K562 (cell line): ENCODE measurements around the gene MAPK8IP1. TPM values are rescaled to one million over a fixed set of nuclear protein-coding genes. Genes with fewer than 3 reads are reported as not detected.

Experiments used
- BCLAF1 ChIP-seq, 2 experiments: fragments of 450-650 bp in 1 of 2; IDR thresholded peaks; 2 replicates each; pipeline ENCODE4 v1.6.1; 2011 to 2017; ENCODE audit warnings: low read depth in 2 of 2, antibody characterized with exemption in 1 of 2, borderline replicate concordance in 1 of 2, low read length in 1 of 2, mild to moderate bottlenecking in 1 of 2, mixed read lengths in 1 of 2; ENCODE audit not compliant: control insufficient read depth in 1 of 2
- BHLHE40 ChIP-seq: IDR thresholded peaks from 2 replicates; pipeline ENCODE4 v1.6.1; 2011; ENCODE audit warnings: low read length, improper control_type of control experiment
- BMI1 ChIP-seq: fragments of 150-350 bp; IDR thresholded peaks from 2 replicates; pipeline ENCODE4 v1.6.1; 2014; ENCODE audit warnings: low read length
- CXXC5 ChIP-seq: fragments of 250-450 bp; sonication (Bioruptor Pico); IDR thresholded peaks from 2 replicates; pipeline ENCODE4 v1.8.0; 2022; ENCODE audit warnings: inconsistent platforms, mild to moderate bottlenecking, moderate library complexity
- DACH1 ChIP-seq: fragments of 450-650 bp; IDR thresholded peaks from 2 replicates; pipeline ENCODE4 v1.6.1; 2018; ENCODE audit not compliant: partially characterized antibody
- DPF2 ChIP-seq: fragments of 450-650 bp; IDR thresholded peaks from 2 replicates; pipeline ENCODE4 v1.6.1; 2016
- FOSL1 ChIP-seq: fragments of 200-800 bp; sonication (Bioruptor generic); conservative IDR thresholded peaks from 2 replicates; pipeline ENCODE4 v1.6.1; 2016; ENCODE audit warnings: missing genetic modification characterization, missing compliant biosample characterization
- FOXJ2 ChIP-seq: fragments of 200-800 bp; sonication (Bioruptor generic); IDR thresholded peaks from 2 replicates; pipeline ENCODE4 v1.6.1; 2016; ENCODE audit warnings: missing genetic modification characterization, missing compliant biosample characterization
- GABPB1 ChIP-seq: sonication (generic); formaldehyde crosslinking; IDR thresholded peaks from 2 replicates; pipeline ENCODE4 v1.8.0; 2022; ENCODE audit warnings: mild to moderate bottlenecking, missing genetic modification reagents
- NCOR1 ChIP-seq: fragments of 450-650 bp; IDR thresholded peaks from 2 replicates; pipeline ENCODE4 v1.6.1; 2016; ENCODE audit warnings: mild to moderate bottlenecking, moderate library complexity
- NR2C2 ChIP-seq, 2 experiments: fragments of 200-800 bp in 1 of 2; sonication (Bioruptor generic) in 1 of 2; sonication (generic) in 1 of 2; formaldehyde crosslinking in 1 of 2; IDR thresholded peaks; 2 replicates each; pipeline versions ENCODE4 v1.6.1 to v1.8.0; 2016 to 2022; ENCODE audit warnings: mild to moderate bottlenecking in 1 of 2, missing compliant biosample characterization in 1 of 2, missing genetic modification characterization in 1 of 2, missing genetic modification reagents in 1 of 2
- PCBP1 ChIP-seq: fragments of 200-400 bp; formaldehyde crosslinking; IDR thresholded peaks from 2 replicates; pipeline ENCODE4 v1.6.1; 2018; ENCODE audit warnings: mild to moderate bottlenecking, low read depth, low read length; ENCODE audit not compliant: poor library complexity, severe bottlenecking
- PHB ChIP-seq: fragments of 250-450 bp; sonication (Bioruptor Pico); IDR thresholded peaks from 2 replicates; pipeline ENCODE4 v1.5.0; 2021
- PHF21A ChIP-seq: fragments of 450-650 bp; IDR thresholded peaks from 2 replicates; pipeline ENCODE4 v1.6.1; 2017; ENCODE audit warnings: low read depth, borderline replicate concordance
- REST ChIP-seq, 2 experiments: fragments of 450-650 bp; formaldehyde crosslinking in 1 of 2; IDR thresholded peaks; 2 replicates each; pipeline versions ENCODE4 v1.4.0 to v1.6.1; 2014 to 2020; ENCODE audit warnings: mild to moderate bottlenecking in 2 of 2, borderline replicate concordance in 1 of 2, low read depth in 1 of 2
- polyA plus RNA-seq, 8 experiments: library from polyadenylated mRNA; depleted of rRNA in 4 of 8; stranded (reverse) in 5 of 8; unstranded in 3 of 8; fragments of >200 nt; fragmentation: Nextera tagmentation in 2 of 8; fragmentation: Illumina TruSeq in 1 of 8; extraction: Ambion mirVana in 2 of 8; extraction: Trizol in 1 of 8; gene quantifications; 2 replicates each; pipeline versions ENCODE4 v1.2.1 to v1.2.3, GENCODE V29; 2011 to 2014; ENCODE audit warnings: inconsistent platforms in 1 of 8, missing spikeins in 1 of 8
- total RNA-seq, 7 experiments: library from RNA; depleted of rRNA in 6 of 7; stranded (reverse); fragments of >200 nt in 6 of 7; fragmentation: Illumina TruSeq in 2 of 7; extraction: Trizol in 2 of 7; gene quantifications; 2 replicates each; pipeline versions ENCODE4 v1.2.1 to v1.2.3, GENCODE V29; 2011 to 2021; ENCODE audit warnings: low replicate concordance in 1 of 7

MAPK8IP1 gene
- total and polyA plus RNA-seq, 9 of the 15 experiments (the other 6 are each of a cell fraction or from before 2014, with no cell fraction given): 0.13 to 6.9 (median 2.5) TPM

GRCh38 chr11:45899448-45900174 lies 14.2 kb downstream of the MAPK8IP1 start (continued):
- TF ChIP-seq PHF21A (no peak), PCBP1 (peak; percentile 82), CXXC5 (CRISPR knock-in tag) (peak; percentile 71), DACH1 (peak; percentile 25), BMI1 (peak; percentile 96), REST (IDR thresholded peaks at IDR 0.05; ENCODE audit: borderline replicate concordance) (peak; percentile 97), REST (CRISPR knock-in tag; IDR thresholded peaks at IDR 0.05; ENCODE audit: low read depth) (peak; percentile 94), NR2C2 (CRISPR knock-in tag; IDR thresholded peaks at IDR 0.05) (no peak), NR2C2 (tag; IDR thresholded peaks at IDR 0.05) (peak; percentile 65), BCLAF1 (IDR thresholded peaks at IDR 0.05; ENCODE audit: borderline replicate concordance in 1 of 2, control insufficient read depth in 1 of 2, low read depth in 2 of 2, low read length in 1 of 2) (peak in 1 of 2 experiments; percentile 88; a peak in 2 of 4 replicates), FOSL1 (tag) (peak; percentile 78), FOXJ2 (tag) (peak; percentile 83), PHB (CRISPR knock-in tag) (no peak), NCOR1 (no peak), GABPB1 (CRISPR knock-in tag) (peak; percentile 64), DPF2 (peak; percentile 40; the same call in 1 of the 2 replicates), BHLHE40 (peak; percentile 90)
